ENCODE results near the gene SNX6. TPM values are rescaled to one million over a fixed set of nuclear protein-coding genes. Genes with fewer than 3 reads are reported as not detected.
"Not testable (repeated sequence)": the region's sequence is repeated elsewhere in the genome, so short reads cannot be mapped to it uniquely, and the experiment has no call there.

Gene SNX6
- total RNA-seq, 1 donor from 2014 or later, result 82.4 TPM

DNA sequence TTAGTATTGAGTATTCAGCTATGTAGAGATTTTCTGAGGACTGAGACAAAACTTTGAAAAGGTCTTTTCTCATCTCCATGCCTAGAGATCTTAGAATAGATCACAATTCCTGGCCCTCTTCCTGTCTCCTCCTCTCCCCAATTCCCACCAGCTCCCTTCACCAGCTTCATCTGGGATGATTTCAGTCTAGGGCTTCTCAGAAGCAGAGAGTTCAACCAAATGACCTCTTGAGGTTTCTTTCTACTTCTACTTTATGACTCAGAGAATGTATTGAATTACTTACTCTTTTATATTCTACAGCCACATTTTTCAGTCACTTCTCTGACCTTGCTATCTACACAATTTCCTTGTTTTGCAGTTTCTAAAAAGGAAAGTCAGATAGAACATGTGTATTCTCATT, 19.4 kb upstream of the SNX6 start:
- peaks cover 2% of the 10 kb centered on the region for H3K27me3 Mint-ChIP-seq (ENCODE audit: unreplicated experiment)
- H3K4me1 Mint-ChIP-seq (ENCODE audit: unreplicated experiment), result no peaks in the 10 kb centered on the region
- no peak for DNase-seq (ENCODE audit: low spot score)
- H3K4me3 Mint-ChIP-seq (ENCODE audit: unreplicated experiment), result no peak overlapping the region
- TF ChIP-seq, protein P1, sequence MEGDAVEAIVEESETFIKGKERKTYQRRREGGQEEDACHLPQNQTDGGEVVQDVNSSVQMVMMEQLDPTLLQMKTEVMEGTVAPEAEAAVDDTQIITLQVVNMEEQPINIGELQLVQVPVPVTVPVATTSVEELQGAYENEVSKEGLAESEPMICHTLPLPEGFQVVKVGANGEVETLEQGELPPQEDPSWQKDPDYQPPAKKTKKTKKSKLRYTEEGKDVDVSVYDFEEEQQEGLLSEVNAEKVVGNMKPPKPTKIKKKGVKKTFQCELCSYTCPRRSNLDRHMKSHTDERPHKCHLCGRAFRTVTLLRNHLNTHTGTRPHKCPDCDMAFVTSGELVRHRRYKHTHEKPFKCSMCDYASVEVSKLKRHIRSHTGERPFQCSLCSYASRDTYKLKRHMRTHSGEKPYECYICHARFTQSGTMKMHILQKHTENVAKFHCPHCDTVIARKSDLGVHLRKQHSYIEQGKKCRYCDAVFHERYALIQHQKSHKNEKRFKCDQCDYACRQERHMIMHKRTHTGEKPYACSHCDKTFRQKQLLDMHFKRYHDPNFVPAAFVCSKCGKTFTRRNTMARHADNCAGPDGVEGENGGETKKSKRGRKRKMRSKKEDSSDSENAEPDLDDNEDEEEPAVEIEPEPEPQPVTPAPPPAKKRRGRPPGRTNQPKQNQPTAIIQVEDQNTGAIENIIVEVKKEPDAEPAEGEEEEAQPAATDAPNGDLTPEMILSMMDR (IDR thresholded peaks at IDR 0.05; ENCODE audit: unreplicated experiment), result no peak
- no peaks in the 10 kb centered on the region for H3K36me3 Mint-ChIP-seq (ENCODE audit: low read depth, unreplicated experiment)
- H3K27ac Mint-ChIP-seq (ENCODE audit: unreplicated experiment), result no peak overlapping the region
- no peaks in the 10 kb centered on the region for H3K9me3 Mint-ChIP-seq (ENCODE audit: unreplicated experiment)

DNA sequence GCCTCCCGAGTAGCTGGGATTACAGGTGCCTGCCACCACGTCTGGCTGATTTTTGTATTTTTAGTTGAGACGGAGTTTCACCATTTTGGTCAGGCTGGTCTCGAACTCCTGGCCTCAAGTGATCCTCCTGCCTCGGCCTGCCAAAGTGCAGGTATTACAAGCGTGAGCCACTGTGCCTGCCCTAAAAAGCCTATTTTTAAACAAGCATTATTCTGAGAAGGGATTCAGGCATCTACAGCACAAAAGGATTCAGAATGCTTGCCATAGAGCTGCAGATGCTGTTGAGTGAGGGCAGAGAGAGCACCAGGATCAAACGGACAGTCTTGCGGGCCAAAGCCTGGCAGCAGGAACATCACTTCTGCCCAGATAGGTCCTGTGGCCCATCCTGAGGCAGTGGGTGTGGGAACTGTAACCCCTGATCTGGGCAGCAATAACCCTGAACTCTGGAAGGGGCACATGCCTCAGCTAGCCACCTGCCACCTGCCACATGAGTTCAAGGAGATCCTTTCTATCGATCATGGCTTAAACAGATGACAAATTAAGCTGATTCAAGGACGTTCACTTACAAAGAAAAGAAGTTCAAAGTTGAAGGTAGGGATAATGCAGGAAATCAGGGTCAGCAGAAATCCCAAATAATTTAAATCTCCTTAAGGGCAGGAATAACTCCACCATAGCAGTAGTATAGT, 16.8 kb upstream of the SNX6 start:
- H3K36me3 Mint-ChIP-seq (ENCODE audit: low read depth, unreplicated experiment), result no peaks in the 10 kb centered on the region
- H3K9me3 Mint-ChIP-seq (ENCODE audit: unreplicated experiment), result no peaks in the 10 kb centered on the region
- no peak for DNase-seq (ENCODE audit: low spot score)
- TF ChIP-seq, protein P1 (IDR thresholded peaks at IDR 0.05; ENCODE audit: unreplicated experiment), result no peak
- H3K4me3 Mint-ChIP-seq (ENCODE audit: unreplicated experiment), result no peak overlapping the region
- H3K4me1 Mint-ChIP-seq (ENCODE audit: unreplicated experiment), result no peaks in the 10 kb centered on the region
- peaks cover 2% of the 10 kb centered on the region for H3K27me3 Mint-ChIP-seq (ENCODE audit: unreplicated experiment)
- H3K27ac Mint-ChIP-seq (ENCODE audit: unreplicated experiment), result no peak overlapping the region

DNA sequence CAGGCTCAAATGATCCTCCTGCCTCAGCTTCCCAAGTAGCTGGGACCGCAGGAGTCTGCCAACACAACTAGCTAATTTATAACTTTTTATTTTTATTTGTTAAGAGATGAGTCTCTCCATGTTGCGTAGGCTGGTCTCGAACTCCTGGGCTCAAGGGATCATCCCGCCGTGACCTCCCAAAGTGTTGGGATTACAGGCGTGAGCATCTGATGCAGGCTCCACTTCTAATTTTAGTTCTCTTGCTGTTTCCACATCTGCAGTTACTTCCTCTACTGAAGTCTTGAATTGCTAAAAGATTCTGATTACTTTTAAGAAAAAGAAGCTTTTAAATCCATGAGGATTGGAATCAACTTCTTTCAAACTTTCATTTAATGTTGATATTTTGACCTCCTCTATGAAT, 13.4 kb upstream of the SNX6 start:
- Mint-ChIP-seq H3K27ac (ENCODE audit: unreplicated experiment) (no peak overlapping the region), H3K4me1 (ENCODE audit: unreplicated experiment) (no peaks in the 10 kb centered on the region), H3K9me3 (ENCODE audit: unreplicated experiment) (no peaks in the 10 kb centered on the region), H3K4me3 (ENCODE audit: unreplicated experiment) (no peak overlapping the region), H3K27me3 (ENCODE audit: unreplicated experiment) (peaks cover 2% of the 10 kb centered on the region), H3K36me3 (ENCODE audit: low read depth, unreplicated experiment) (no peaks in the 10 kb centered on the region)
- no peak for DNase-seq (ENCODE audit: low spot score)
- TF ChIP-seq, protein P1 (IDR thresholded peaks at IDR 0.05; ENCODE audit: unreplicated experiment), result no peak

DNA sequence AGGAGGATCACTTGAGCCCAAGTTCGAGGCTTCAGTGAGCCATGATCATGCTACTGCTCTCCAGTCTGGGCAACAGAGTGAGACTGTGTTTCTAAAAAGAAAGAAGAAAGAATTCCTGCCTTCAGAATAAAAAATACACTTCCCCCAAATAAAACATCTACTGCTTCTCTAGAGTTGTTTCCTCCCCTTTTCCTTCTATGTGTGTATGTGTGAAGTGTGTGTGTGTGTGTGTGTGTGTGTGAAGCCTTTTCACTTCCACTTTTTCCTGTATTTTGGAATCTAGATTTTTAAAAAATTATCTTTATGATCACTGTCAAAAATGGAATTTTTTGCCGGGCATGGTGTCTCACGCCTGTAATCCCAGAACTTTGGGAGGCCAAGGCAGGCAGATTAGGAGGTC, 12.6 kb upstream of the SNX6 start:
- peaks cover 2% of the 10 kb centered on the region for H3K27me3 Mint-ChIP-seq (ENCODE audit: unreplicated experiment)
- TF ChIP-seq, protein P1 (IDR thresholded peaks at IDR 0.05; ENCODE audit: unreplicated experiment), result no peak
- no peak for DNase-seq (ENCODE audit: low spot score)
- H3K9me3 Mint-ChIP-seq (ENCODE audit: unreplicated experiment), result no peaks in the 10 kb centered on the region
- no peaks in the 10 kb centered on the region for H3K36me3 Mint-ChIP-seq (ENCODE audit: low read depth, unreplicated experiment)
- no peak overlapping the region for H3K27ac Mint-ChIP-seq (ENCODE audit: unreplicated experiment)
- H3K4me3 Mint-ChIP-seq (ENCODE audit: unreplicated experiment), result no peak overlapping the region
- no peaks in the 10 kb centered on the region for H3K4me1 Mint-ChIP-seq (ENCODE audit: unreplicated experiment)

DNA sequence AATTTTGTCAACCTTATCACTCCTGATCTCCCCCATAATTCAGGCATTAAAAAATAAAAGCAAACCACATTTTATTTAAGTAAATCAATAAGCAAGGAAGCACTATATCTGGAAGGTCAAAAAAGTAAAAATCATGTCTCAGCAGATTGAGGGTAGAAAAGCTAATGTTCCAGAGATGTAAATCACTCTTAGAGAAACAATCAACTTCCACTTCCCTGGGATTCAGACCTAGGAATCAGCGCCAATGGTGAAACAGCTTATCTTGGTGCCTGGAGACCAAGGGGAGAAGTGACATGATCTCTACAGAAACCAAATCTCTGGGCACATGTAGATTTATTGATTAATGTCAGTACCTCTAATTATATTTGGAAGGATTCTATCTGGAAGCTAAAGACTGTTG, 10.9 kb upstream of the SNX6 start:
- TF ChIP-seq, protein P1 (IDR thresholded peaks at IDR 0.05; ENCODE audit: unreplicated experiment), result no peak

DNA sequence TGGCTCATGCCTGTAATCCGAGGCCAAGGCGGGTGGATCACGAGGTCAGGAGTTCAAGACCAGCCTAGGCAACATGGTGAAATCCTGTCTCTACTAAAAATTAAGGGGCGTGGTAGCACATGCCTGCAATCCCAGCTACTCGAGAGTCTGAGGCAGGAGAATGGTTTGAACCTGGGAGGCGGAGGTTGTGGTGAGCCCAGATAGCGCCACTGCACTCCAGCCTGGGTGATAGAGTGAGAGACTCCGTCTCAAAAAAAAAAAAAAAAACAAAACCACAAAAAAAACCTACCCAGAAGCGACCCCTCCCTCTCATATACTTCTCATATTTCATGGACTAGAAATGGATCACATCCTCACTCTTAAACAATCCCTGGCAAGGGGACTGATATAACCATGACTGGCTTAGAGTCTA, 4.4 kb upstream of the SNX6 start:
- not testable (repeated sequence) for H3K4me3 Mint-ChIP-seq (ENCODE audit: unreplicated experiment); H3K36me3 Mint-ChIP-seq (ENCODE audit: low read depth, unreplicated experiment); DNase-seq (ENCODE audit: low spot score); H3K27me3 Mint-ChIP-seq (ENCODE audit: unreplicated experiment); H3K27ac Mint-ChIP-seq (ENCODE audit: unreplicated experiment); H3K4me1 Mint-ChIP-seq (ENCODE audit: unreplicated experiment); H3K9me3 Mint-ChIP-seq (ENCODE audit: unreplicated experiment)

More for the DNA sequence above, 10.9 kb upstream of the SNX6 start:
- no peak overlapping the region for H3K27ac Mint-ChIP-seq (ENCODE audit: unreplicated experiment)
- DNase-seq (ENCODE audit: low spot score), result no peak
- H3K4me1 Mint-ChIP-seq (ENCODE audit: unreplicated experiment), result no peaks in the 10 kb centered on the region
- H3K4me3 Mint-ChIP-seq (ENCODE audit: unreplicated experiment), result no peak overlapping the region
- H3K36me3 Mint-ChIP-seq (ENCODE audit: low read depth, unreplicated experiment), result no peaks in the 10 kb centered on the region
- no peaks in the 10 kb centered on the region for H3K9me3 Mint-ChIP-seq (ENCODE audit: unreplicated experiment)
- H3K27me3 Mint-ChIP-seq (ENCODE audit: unreplicated experiment), result peaks cover 4% of the 10 kb centered on the region

Data from endothelial cell (in vitro differentiated cells).